ENCODE results near the gene OSBPL5.
A peak's percentile ranks its signal among the peaks of the same experiment; 100 is the strongest.
"Not testable (repeated sequence)": the region's sequence is repeated elsewhere in the genome, so short reads cannot be mapped to it uniquely, and the experiment has no call there.

Gene OSBPL5

DNA sequence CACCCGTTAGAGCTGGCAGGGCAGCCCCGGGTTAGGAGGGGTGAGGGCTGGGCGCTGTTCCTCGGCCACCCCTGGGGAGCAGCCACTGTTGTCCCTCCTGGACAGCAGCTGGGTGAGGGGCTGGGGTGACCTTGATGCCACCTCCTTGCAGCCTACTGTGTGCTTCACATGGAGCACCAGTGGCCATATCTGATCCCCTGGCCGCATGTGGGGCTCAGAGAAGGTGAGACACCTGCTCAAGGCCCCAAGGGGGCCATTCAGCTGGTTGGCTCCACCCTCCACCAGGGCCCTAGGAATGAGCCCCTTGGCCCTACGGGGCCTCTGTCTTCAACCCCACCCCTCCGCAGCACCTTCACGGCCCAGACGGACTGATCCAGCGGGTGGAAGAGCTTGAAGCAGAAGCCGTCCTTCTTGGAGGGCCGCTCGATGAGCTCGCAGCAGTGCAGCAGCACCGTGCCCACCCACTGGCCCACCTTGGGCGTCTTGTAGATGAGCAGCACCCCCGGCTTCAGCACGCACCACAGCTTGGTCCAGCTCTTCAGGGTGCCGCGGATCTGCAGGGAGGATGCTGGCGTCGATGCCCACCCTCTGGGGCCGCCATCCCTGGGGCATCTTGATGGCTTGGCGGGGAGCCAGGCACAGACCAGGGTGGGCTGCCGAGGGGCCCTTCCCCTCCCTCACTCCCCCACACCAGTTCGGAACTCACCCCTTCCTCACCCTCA, 44.9 kb downstream of the OSBPL5 start:
- no peak for DNase-seq (ENCODE audit: low read depth)

DNA sequence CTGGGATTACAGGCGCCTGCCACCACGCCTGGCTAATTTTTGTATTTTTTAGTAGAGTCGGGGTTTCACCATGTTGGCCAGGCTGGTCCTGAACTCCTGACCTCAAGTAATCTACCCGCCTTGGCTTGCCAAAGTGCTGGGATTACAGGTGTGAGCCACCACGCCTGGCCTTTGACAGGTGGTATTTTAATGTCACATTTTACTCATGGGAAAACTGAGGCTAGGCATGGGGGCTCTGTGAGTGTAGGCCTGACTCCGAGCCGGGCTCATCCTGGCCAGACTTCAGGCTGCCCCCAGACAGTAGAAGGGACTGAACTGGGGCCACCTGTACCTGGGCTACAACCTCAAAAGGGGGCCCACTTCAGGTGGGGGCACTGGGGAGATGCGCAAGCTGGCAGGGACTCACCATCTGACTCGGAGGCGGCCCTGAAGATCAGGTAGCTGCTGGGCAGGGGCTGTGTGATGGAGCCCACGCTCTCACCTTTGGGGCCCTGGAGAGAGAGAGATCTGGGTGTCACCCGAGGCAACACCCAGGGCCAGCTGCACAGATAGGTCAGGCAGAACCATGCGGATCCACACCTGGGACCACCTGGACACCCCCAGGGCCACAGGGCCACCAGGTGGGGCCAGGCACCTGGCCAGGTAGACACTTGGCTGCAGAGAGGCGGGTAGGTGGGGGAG, 45.8 kb downstream of the OSBPL5 start:
- DNase-seq (ENCODE audit: low read depth): no peak

DNA sequence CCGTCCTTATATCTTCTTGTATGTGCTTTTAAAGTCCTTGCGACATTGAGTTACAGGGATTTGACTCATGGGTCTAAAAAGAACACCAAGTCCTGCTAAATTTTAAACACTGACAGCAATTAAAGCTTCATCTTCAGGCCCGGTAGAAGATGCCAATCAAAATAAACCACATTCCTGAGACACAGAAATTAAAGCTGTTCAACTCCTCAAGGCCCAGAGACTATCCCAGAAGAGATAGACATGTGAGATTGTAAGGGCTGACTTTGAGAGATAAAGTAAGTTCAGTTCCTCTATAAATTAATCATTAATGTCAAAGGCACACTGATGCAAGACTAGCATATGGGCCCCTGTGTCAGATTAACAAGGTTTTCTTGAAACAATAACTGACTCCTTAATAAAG, 49.8 kb downstream of the OSBPL5 start:
- no peak for DNase-seq (ENCODE audit: low read depth)

DNA sequence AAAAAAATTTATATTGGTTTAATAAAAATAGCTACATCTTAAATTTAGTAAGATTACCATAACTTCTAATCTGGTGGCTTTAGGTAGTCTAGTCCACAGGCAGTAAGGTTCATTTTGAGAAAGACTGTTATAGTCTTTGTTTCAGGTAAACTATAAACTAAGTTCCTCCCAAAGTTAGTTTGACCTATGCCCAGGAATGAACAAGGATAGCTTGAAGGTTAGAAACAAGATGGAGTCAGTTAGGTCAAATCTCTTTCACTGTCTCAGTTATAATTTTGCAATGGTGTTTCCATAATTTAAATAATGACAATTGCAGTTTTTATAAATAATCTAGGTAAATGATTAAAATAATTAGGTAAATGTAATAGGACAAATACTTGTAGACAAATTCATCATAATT, 51.4 kb downstream of the OSBPL5 start:
- not testable (repeated sequence) for DNase-seq (ENCODE audit: low read depth)

DNA sequence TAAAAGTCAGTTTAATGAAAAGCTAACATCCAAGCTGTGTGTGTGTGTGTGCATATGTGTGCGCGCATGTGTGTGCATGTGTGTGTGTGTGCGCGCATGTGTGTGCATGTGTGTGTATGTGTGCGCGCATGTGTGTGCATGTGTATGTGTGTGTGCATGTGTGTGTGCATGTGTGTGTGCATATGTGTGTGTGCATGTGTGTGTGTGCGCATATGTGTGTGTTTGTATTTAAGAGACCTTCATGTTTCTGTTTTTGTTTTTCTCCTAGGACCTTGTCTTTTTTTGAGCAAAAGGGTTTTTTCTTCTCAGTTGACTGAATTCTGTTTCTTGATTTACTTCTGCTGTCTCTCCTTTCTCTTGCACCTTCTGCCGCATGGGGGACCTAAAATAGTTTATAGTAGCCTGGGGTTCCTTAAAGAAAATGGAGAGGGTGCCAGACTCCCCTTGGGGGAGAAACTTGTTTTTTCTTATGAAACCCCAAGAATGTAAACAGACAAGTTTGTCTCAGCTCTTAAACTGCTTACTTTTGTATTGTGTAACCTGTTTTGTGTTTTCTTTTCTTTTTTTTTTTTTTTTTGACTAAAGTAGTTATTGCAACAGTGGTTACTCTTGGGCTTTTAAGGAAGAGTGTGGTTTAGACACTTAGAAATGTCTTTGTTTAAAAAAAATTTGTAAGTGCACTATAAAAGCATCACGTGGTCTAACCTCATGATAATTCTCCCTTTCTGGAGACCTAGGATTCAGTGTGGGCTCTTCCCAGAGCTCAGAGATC, 53.0 kb downstream of the OSBPL5 start:
- DNase-seq (ENCODE audit: low read depth): no peak

DNA sequence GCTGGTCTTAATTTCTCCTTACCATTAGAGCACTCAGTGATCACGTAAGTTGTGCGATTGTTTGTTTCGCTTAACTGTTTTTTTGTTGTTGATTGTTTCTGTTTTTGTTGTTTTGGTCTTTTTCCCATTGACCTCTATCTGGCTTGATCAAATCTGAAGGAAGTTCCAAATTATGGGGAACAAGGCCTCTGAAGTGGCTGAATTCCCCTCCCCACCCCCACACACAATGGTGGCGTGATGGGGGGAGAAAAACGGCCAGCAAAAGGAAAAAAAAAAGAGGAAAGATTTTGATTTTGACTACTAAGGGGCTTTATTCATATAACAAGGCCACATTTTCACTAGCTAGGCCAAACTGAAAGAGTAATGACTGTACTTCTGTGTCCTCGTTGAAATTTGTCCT, 53.6 kb downstream of the OSBPL5 start:
- no peak for DNase-seq (ENCODE audit: low read depth)

DNA sequence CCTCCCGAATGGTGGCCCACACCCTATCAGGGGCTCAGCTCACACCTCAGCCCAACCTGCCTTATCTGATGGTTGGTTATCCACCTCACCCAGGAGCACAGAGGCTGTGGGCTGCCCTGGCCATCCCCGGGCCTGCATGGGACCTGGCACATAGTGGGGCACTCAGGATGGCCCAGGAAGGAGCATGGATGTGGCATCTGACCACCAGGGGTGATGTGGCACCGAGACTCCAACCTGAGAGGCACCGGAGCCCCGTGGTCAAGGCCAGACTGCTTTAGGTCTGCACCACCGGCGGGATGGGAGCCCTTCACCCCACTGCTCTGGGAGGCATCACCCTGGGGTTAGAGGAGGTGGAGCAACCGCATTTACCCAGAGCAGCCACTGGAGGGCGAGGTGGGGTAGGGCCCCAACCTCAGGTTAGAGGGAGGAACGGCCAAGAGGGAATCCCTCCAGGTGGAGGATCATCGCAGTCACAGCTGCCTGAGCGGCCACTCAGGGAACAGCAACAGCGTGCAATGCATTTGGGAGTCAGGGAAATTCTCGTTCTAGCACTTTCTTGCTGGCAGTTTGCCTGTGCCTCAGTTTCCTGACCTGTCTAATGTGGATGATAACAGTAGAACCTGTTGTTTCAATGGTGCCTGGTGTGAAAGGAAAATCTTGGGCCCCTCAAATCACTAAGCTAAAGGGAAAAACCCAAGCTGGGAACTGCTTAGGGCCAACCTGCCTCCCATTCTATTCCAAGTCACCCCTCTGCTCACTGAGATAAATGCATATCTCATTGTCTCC, 55.0 kb downstream of the OSBPL5 start:
- peak; percentile 28 for DNase-seq (ENCODE audit: low read depth)

DNA sequence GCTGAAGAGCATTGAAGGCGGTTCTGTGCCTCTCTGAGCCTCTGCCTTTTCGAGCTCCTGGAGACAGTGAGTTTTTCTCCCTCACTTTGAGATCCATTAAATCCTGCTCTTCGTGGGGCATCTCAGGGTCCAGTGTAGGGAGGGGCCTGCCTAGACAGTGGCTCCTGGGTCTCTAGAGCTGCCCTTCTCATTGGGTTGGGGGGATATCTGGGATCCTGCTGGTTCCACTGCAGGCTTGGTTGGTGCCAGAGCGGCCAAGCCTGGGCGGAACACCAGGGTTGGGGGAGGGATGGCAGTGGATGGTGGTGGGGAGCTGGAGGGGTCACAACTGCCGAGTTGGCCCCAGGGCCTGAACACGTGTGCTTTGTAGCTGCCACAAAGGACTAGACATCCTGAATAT, 55.7 kb downstream of the OSBPL5 start:
- no peak for DNase-seq (ENCODE audit: low read depth)

DNA sequence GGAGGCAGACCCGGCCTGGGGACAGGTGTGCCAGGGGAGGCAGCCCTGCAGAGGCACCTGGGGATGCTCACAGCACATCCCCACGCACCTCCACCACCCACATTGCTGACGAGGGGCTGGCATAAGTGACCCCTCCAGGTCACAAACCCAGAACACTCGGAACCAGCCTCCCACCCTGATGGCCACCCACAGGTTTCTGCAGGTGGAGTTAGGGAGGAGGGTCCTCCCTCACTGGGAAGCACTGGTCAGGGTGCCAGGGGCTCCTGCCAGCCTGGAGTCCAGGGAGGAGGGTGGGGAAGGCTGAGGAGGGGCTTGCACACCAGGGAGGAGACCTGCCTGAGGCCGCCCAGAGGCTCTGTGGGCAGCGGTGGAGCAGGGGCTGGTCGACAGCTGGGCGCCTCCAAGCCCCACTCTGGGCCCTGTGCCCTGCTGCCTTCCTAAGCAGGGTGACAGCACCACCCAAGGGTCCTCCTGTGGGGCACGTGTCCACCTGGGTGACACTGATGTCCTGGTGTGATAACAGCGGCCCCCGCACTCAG, 56.9 kb downstream of the OSBPL5 start:
- no peak for DNase-seq (ENCODE audit: low read depth)

DNA sequence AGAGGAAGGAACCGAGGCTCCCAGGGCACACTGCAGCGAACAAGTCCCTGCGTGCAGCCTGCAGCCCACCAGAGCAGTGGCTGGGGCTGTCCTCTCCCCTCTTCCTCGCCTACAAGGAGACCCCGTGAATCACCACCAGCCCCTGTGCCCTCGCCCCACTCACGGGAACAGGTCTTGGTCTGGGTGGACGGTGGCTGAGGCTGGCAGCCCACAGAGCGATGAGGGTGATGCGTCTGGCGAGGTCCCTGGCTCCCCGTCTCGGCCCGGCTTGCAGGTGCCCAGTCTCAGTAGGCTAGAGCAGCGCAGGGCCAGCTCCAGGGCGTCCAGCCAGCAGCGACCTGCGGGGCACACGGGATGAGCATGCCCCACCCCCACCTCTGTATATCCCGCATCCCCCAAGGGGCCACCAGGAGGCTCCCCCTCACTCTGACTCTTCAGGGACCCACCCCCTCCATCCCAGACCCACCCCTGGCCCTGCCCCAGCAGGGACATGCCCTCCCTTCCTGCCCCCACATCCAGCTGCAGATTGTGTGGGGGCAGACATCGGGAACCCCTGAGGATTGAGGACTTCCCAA, 57.4 kb downstream of the OSBPL5 start:
- DNase-seq (ENCODE audit: low read depth): no peak

DNA sequence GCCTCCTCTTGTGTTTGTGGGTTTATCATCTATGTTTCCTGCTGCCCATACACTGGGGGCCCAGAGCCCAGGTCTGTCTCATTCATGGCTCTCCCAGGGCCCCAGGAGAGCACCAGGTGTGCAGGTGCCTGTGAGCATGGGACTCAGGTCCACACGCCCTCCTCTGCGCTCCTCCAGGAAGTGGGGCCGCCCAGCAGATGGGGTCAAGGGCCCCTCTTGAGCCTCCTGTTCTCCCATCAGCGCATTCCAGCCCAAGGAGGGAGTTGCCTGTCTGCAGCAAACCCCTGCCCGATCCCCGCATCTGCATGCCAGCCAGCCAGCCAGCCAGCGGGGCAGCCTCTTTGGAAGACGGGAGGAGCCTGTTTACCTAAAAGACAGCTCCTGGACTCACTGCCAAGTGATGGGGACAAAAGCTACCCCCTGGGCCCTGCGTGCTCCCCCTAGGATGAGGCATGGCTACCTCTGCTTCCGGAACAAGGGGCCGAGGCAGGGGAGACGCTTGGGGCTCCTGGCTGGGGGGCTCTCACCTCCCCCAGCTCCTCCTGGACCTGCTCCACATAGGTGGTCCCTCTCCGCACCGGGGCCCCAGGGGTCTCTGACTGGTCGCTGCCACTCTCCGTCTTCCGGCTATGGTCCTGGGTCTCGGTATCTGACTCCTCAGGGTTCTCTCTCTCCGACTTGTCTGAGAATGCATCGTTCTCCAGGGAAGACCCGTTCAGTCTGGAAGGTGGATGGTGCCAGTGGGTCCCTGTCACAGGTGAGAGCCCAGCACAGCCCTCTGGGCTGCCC, 58.2 kb downstream of the OSBPL5 start:
- DNase-seq (ENCODE audit: low read depth): no peak

DNA sequence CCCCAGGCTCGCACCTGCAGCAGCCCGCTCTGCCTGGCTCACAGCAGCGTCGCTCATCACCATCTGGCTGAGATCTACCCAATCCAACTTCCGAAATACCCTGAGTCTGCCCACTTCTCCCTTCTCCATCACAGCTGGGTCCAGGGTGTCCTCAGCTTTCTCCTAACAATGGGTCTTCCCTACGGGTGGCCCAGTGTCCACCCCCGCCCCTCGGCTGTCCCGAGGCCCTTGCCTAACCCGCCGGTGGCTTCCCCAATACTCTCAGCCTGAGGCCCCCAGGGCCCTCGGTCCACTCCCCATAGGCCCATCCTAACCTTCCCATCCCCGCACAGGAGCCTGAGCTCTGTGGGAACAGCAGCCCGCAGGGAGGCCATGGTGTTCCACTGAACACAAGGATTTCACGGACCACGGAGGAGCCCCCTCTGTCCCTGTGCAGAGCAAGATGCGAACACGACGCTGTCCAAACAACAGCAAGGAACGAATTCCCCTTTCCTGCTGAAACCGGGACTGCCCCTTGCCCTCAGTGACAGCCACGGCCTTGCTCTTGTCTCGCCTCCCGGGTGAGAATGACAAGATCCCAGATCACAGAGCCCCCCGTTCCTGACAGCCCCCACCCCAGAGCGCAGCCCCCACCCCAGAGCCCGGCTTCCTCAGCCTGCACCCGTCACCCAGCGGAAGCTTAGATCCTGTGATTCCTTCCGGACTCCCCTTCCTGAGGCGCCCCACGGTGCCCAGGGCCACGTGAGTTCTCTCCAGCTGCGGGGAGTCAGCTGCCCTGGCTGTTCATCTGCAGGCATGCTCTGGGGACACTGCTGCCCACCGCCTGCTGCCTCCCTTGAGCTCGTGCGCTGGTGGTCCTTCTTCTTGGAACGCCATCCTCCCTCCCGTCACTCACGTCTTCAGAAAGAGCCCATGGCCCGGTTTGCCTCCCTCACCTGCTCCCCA, 59.0 kb downstream of the OSBPL5 start:
- no peak for DNase-seq (ENCODE audit: low read depth)

DNA sequence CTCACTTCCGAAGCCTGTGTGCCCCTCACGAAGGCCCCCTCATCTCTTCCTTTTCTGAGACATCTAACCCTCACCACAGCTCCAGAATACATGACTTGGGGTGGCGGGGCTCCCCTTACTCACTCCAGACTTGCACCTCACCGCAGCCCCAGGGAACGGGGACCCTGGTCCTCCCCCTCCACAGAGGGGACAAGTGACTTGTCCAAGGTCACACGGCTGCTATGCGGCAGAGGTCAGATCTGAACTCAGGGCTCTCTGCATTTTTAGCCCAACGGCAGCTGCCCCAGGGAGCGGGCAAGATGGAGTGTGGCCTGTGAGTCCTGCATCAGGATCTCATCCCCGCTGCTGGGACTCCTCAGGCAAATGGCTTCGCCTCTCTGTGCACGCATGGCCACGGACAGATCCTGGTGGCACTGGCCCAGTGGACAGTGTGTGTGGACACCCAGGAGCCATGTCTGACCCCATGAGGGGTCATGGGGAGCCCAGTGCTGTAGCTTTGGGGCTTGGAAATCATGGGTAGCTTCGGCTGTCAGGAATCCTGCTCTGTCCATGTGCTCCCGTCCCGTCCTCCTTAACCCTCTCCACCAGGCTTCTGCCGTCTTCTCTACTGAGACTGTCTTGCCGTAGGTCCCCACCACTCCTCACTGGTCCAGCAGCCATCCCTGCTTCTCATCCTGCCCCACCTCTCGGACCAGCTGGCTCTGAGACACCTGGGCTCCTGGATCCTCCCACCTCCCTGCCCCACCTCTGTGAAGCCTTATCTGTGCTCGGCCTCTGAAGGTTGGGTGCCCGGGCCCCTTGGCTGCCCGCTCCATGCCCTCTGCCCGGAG, 59.9 kb downstream of the OSBPL5 start:
- no peak for DNase-seq (ENCODE audit: low read depth)

DNA sequence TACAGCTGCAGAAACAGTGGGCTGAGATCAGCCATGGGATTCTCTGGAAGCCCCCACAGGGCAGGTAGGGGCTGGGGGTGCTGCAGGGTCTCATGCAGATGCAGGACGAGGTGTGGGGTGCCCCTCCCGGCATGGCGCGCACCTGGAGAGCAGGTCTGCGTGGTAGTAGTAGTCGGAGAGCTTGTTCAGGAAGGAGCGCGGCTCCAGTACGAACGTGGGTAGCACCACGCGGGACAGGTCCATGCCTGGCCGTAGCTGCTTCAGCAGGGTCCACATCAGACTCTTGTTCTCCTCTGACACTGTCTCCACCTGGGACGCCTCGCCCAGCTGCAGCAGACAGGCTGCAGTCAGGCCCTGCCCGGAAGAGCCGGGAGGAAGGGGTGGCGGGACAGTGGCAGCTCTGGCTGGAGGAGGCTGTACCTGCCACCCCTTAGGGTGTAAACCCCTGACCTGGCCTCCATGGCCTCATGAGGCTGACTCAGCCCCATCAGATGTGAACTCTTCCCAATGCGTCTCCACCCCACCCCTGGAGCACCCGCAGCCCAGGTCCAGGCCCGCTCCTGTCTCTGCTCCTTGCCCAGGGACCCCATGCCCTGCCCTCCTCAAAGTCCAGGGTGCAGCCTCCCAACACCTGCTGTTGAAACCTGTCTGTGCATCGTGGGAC, 60.9 kb downstream of the OSBPL5 start:
- no peak for DNase-seq (ENCODE audit: low read depth)

DNA sequence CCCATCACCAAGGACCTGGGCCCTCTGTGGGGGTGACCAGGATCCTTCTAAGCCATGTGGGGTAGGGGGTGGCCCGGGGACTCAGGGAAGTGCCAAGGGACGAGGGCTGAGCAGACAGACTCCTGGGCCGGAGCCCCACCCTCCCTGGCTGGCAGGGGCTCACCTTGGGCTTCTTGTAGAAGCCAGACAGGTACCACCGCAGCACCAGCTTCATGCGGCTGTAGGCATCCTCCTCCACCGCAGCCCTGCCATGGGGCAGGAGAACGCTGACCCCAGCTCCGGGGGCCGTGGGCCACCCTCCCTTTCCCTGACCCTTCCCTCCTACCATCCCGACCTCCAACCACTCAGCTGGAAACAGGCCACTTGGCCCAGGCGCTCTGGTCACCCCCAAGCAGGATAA, 62.0 kb downstream of the OSBPL5 start:
- no peak for DNase-seq (ENCODE audit: low read depth)

DNA sequence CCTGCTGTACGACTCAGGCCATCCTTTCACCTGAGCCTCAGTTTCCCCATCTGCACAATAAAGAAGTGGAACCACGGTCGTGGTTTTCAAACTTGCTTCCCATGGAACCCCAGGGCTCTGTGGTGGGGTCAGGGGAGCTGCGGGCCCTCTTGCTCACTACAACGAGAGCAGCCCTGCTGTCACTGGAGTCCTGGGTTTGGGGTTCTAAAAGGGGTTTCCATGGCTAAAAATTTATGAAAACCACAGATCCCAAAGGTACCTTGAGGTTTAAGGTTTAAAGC, 62.5 kb downstream of the OSBPL5 start:
- DNase-seq (ENCODE audit: low read depth): no peak

DNA sequence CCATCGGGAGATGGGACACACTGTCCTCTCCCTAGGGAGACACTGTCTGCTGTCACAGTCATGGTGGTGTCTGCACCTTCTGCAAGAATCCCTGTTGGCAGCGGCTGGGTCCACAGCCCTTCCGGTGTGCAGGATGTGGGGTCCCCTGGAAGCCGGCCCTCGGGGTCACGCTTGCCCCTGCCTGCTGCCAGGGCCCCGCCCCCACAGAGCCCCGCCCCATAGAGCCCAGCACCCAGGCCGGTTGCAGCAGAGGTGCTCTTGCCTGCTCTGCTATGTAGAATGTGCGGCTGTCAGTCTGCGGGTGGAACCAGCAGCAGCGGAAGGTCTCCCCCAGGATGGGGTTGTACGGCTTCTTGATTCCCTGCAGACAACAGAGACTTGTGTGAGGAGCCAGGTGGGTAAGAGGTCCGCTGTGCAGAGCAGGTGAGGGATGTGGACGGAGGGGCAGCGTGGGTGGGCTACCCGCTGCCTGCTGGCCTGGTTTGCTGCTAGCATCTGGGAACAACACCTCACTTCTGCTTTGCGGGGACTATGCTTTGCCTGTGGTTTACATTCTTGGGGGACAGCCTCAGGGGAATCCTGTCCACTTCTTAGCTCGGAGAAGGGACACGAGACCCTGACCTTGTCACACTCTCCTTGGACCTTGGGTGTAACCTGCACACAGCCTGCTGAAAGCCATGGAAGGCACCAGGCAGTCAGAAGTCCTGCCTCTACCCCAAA, 63.0 kb downstream of the OSBPL5 start:
- DNase-seq (ENCODE audit: low read depth): no peak

DNA sequence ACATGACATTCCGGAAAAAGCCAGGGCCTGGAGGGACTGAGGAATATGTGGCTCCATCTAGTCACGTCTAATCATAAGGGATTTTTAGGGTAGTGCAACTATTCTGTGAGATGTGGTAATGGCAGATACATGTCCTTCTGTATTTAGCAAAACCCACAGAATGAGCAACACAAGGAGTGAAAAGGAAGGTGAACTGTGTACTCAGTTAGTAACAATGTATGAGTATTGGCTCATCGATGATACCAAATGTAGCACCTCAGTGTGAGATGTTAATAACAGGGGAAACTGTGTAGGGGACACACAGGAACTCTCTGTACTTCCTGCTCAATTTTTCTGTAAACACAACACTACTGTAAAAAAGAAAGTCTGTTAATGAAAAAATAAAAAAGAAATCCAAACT, 65.9 kb downstream of the OSBPL5 start:
- no peak for DNase-seq (ENCODE audit: low read depth)

All from activated T-cell treated with anti-CD3 and anti-CD28 coated beads for 24 hours (primary cell).